Mesenchymal stem cell (in vitro differentiated cells and primary cell): ENCODE data around the gene SAXO1.

Source experiments
- DNase-seq: peaks from one replicate; pipeline ENCODE4 v3.0.0-alpha.2; 2013
- H2AFZ ChIP-seq: one replicate; pipeline ENCODE4 v1.6.1; 2013; ENCODE audit warnings: low read depth, mild to moderate bottlenecking, control low read depth, inconsistent platforms, low read length, moderate library complexity
- H2AK5ac ChIP-seq: 2 replicates; pipeline ENCODE4 v1.6.1; 2013; ENCODE audit warnings: low read length, moderate library complexity, mild to moderate bottlenecking, inconsistent platforms; ENCODE audit not compliant: severe bottlenecking
- H2BK120ac ChIP-seq: one replicate; pipeline ENCODE4 v1.6.1; 2013; ENCODE audit warnings: low read depth, mild to moderate bottlenecking, inconsistent platforms, low read length, moderate library complexity
- H2BK12ac ChIP-seq, 2 experiments: one replicate each; pipeline ENCODE4 v1.6.1; 2013; ENCODE audit warnings: inconsistent platforms in 2 of 2, low read length in 2 of 2, mild to moderate bottlenecking in 2 of 2, moderate library complexity in 2 of 2, control low read depth in 1 of 2
- H2BK15ac ChIP-seq: one replicate; pipeline ENCODE4 v1.6.1; 2013; ENCODE audit warnings: mild to moderate bottlenecking, low read depth, inconsistent platforms; ENCODE audit not compliant: poor library complexity, severe bottlenecking
- H2BK5ac ChIP-seq: 2 replicates; pipeline ENCODE4 v1.6.1; 2013; ENCODE audit warnings: low read depth, mild to moderate bottlenecking, low read length, control low read depth, inconsistent platforms; ENCODE audit not compliant: poor library complexity, severe bottlenecking
- H3K14ac ChIP-seq, 2 experiments: one replicate each; pipeline ENCODE4 v1.6.1; 2013; ENCODE audit warnings: inconsistent platforms in 2 of 2, low read length in 2 of 2, control low read depth in 1 of 2, mild to moderate bottlenecking in 1 of 2, moderate library complexity in 1 of 2
- H3K18ac ChIP-seq, 2 experiments: one replicate each; pipeline ENCODE4 v1.6.1; 2013; ENCODE audit warnings: inconsistent platforms in 2 of 2, low read length in 2 of 2, control low read depth in 1 of 2, low read depth in 1 of 2, mild to moderate bottlenecking in 1 of 2
- H3K23ac ChIP-seq, 2 experiments: one replicate each; pipeline ENCODE4 v1.6.1; 2013; ENCODE audit warnings: inconsistent platforms in 2 of 2, low read length in 2 of 2, mild to moderate bottlenecking in 2 of 2, moderate library complexity in 2 of 2, control low read depth in 1 of 2
- H3K27ac ChIP-seq: 2 replicates; pipeline ENCODE4 v1.5.1; 2013; ENCODE audit warnings: mild to moderate bottlenecking, moderate library complexity, low read length, control low read depth, inconsistent platforms; ENCODE audit not compliant: poor library complexity, severe bottlenecking
- H3K27me3 ChIP-seq, 2 experiments: 2 replicates each; pipeline versions ENCODE4 v1.6.1 to v1.7.0; 2013; ENCODE audit warnings: low read length in 2 of 2, mild to moderate bottlenecking in 2 of 2, moderate library complexity in 2 of 2, control low read depth in 1 of 2, inconsistent platforms in 1 of 2; ENCODE audit not compliant: control insufficient read depth in 1 of 2, insufficient read depth in 1 of 2
- H3K36me3 ChIP-seq, 2 experiments: 2 replicates each; pipeline versions ENCODE4 v1.6.1 to v1.7.0; 2013; ENCODE audit warnings: low read length in 2 of 2, control low read depth in 1 of 2, inconsistent platforms in 1 of 2, low read depth in 1 of 2, mild to moderate bottlenecking in 1 of 2; ENCODE audit not compliant: insufficient read depth in 2 of 2, control insufficient read depth in 1 of 2
- H3K4ac ChIP-seq, 2 experiments: one replicate each; pipeline ENCODE4 v1.6.1; 2013; ENCODE audit warnings: inconsistent platforms in 2 of 2, low read length in 2 of 2, mild to moderate bottlenecking in 2 of 2, moderate library complexity in 2 of 2, control low read depth in 1 of 2, low read depth in 1 of 2
- H3K4me1 ChIP-seq: 2 replicates; pipeline ENCODE4 v1.6.1; 2013; ENCODE audit warnings: low read depth, low read length, control low read depth; ENCODE audit not compliant: control insufficient read depth, insufficient read depth
- H3K4me2 ChIP-seq: 2 replicates; pipeline ENCODE4 v1.6.1; 2013; ENCODE audit warnings: low read length, mild to moderate bottlenecking, inconsistent platforms; ENCODE audit not compliant: poor library complexity, severe bottlenecking
- H3K4me3 ChIP-seq, 2 experiments: 2 replicates each; pipeline versions ENCODE4 v1.5.1 to v1.7.0; 2013; ENCODE audit warnings: low read length in 2 of 2, mild to moderate bottlenecking in 2 of 2, control low read depth in 1 of 2, low read depth in 1 of 2; ENCODE audit not compliant: insufficient read depth in 1 of 2
- H3K79me1 ChIP-seq: replicated peaks from 2 replicates; pipeline ENCODE4 v1.6.1; 2013; ENCODE audit warnings: mild to moderate bottlenecking, control low read depth, low read length, inconsistent platforms; ENCODE audit not compliant: poor library complexity, severe bottlenecking
- H3K9ac ChIP-seq: 2 replicates; pipeline ENCODE4 v1.7.0; 2013; ENCODE audit warnings: mild to moderate bottlenecking, low read length, moderate library complexity
- H3K9me3 ChIP-seq: 2 replicates; pipeline ENCODE4 v1.7.0; 2013; ENCODE audit warnings: mild to moderate bottlenecking, low read length; ENCODE audit not compliant: control insufficient read depth
- H4K8ac ChIP-seq: one replicate; pipeline ENCODE4 v1.6.1; 2013; ENCODE audit warnings: inconsistent platforms, mild to moderate bottlenecking, low read length, moderate library complexity
- H4K91ac ChIP-seq: one replicate; pipeline ENCODE4 v1.6.1; 2013; ENCODE audit warnings: mild to moderate bottlenecking, low read length, inconsistent platforms
- WGBS: methylation state at CpG from one replicate; pipeline ENCODE4 v1.1.7; 2013; ENCODE audit warnings: mixed read lengths; 5-methylcytosine and 5-hydroxymethylcytosine counted together

The SAXO1 gene

GRCh38 chr9:18921366-18922075 lies 111.5 kb downstream of the SAXO1 start:
- Histone ChIP-seq H3K9me3 (no peaks in the 10 kb centered on the region), H3K14ac (no peak overlapping the region), H2BK120ac (no peak overlapping the region), H2BK12ac (no peak overlapping the region), H3K79me1 (no peaks in the 10 kb centered on the region), H2BK5ac (no peak overlapping the region), H4K8ac (no peak overlapping the region), H3K36me3 (no peaks in the 10 kb centered on the region), H3K27me3 (no peaks in the 10 kb centered on the region), H4K91ac (no peak overlapping the region), H3K27ac (no peak overlapping the region), H3K4me1 (peaks cover 4% of the 10 kb centered on the region), H2AK5ac (no peak overlapping the region), H2BK15ac (no peak overlapping the region), H3K4me3 (no peak overlapping the region), H3K9ac (peak overlapping the region; percentile 34), H3K4ac (no peak overlapping the region), H3K18ac (no peak overlapping the region), H3K23ac (no peak overlapping the region), H2AFZ (no peak overlapping the region), H3K4me2 (no peak overlapping the region)
- WGBS, result 77% methylated on average over 7 of the region's 7 CpGs
- DNase-seq, result no peak

- Histone ChIP-seq H2BK5ac (no peak overlapping the region), H3K18ac (no peak overlapping the region), H3K14ac (no peak overlapping the region), H3K27me3 (no peaks in the 10 kb centered on the region), H2BK12ac (no peak overlapping the region), H3K4me2 (no peak overlapping the region), H2BK15ac (no peak overlapping the region), H3K4ac (no peak overlapping the region), H3K27ac (no peak overlapping the region), H3K79me1 (no peaks in the 10 kb centered on the region), H2AK5ac (no peak overlapping the region), H3K9me3 (no peaks in the 10 kb centered on the region), H2AFZ (no peak overlapping the region), H3K4me1 (peaks cover 4% of the 10 kb centered on the region), H3K23ac (no peak overlapping the region), H2BK120ac (no peak overlapping the region), H4K91ac (no peak overlapping the region), H3K36me3 (no peaks in the 10 kb centered on the region), H3K9ac (no peak overlapping the region), H3K4me3 (no peak overlapping the region), H4K8ac (no peak overlapping the region)
- DNase-seq, result no peak
- WGBS, result 67% methylated on average over 3 of the region's 4 CpGs
These were observed 112.6 kb downstream of the SAXO1 start for GRCh38 chr9:18920141-18921084.

- Histone ChIP-seq H4K91ac (no peak overlapping the region), H2BK120ac (no peak overlapping the region), H3K4me1 (peaks cover 31% of the 10 kb centered on the region), H2BK12ac (no peak overlapping the region), H3K36me3 (peaks cover 0 to 56% of the 10 kb centered on the region in 2 experiments), H2AFZ (no peak overlapping the region), H3K4me2 (no peak overlapping the region), H3K23ac (no peak overlapping the region), H3K18ac (no peak overlapping the region), H3K27ac (no peak overlapping the region), H3K4ac (no peak overlapping the region), H2BK5ac (no peak overlapping the region), H4K8ac (no peak overlapping the region), H3K14ac (no peak overlapping the region), H3K9ac (no peak overlapping the region), H2BK15ac (no peak overlapping the region), H3K79me1 (no peaks in the 10 kb centered on the region), H3K4me3 (no peak overlapping the region), H3K27me3 (no peaks in the 10 kb centered on the region), H2AK5ac (no peak overlapping the region), H3K9me3 (no peaks in the 10 kb centered on the region)
- 80% methylated on average over 6 of the region's 9 CpGs for WGBS
- no peak for DNase-seq
These were observed 121.2 kb downstream of the SAXO1 start for GRCh38 chr9:18911714-18912342.

- Histone ChIP-seq H3K79me1 (no peaks in the 10 kb centered on the region), H3K27ac (peak overlapping the region; percentile 82), H3K27me3 (no peaks in the 10 kb centered on the region), H3K23ac (no peak overlapping the region), H3K9ac (no peak overlapping the region), H3K4me2 (peak overlapping the region; percentile 52), H2BK120ac (no peak overlapping the region), H2BK15ac (no peak overlapping the region), H3K18ac (peak overlapping the region in 1 of 2 experiments; percentile 29), H2BK5ac (no peak overlapping the region), H2BK12ac (no peak overlapping the region), H3K4me3 (no peak overlapping the region), H2AK5ac (no peak overlapping the region), H2AFZ (no peak overlapping the region), H4K91ac (no peak overlapping the region), H3K36me3 (peaks cover 0 to 65% of the 10 kb centered on the region in 2 experiments), H4K8ac (no peak overlapping the region), H3K4me1 (peaks cover 39% of the 10 kb centered on the region), H3K9me3 (no peaks in the 10 kb centered on the region), H3K14ac (no peak overlapping the region), H3K4ac (no peak overlapping the region)
- WGBS, result 5% methylated on average over 4 of the region's 6 CpGs
- peak; percentile 64 for DNase-seq
These were observed 122.1 kb downstream of the SAXO1 start for GRCh38 chr9:18910916-18911315.
